Astrocyte (in vitro differentiated cells and primary cell): Measurements from ENCODE around the gene TMED4.

Experiments
- CTCF ChIP-seq: IDR thresholded peaks from 2 replicates; pipeline ENCODE4 v1.5.1; 2011; ENCODE audit warnings: low read depth, mild to moderate bottlenecking, inconsistent platforms, low read length, moderate library complexity; ENCODE audit not compliant: insufficient read depth
- EZH2 ChIP-seq: IDR thresholded peaks from 2 replicates; pipeline ENCODE4 v1.6.1; 2012; ENCODE audit warnings: mild to moderate bottlenecking, low read length, inconsistent platforms; ENCODE audit not compliant: insufficient read depth

- TF ChIP-seq CTCF (no peak), EZH2 (no peak)
Measured at GRCh38 chr7:44541028-44541869, 40.8 kb downstream of the TMED4 start, which contains the start of gene NPC1L1.
